Effector CD4-positive, alpha-beta T cell (primary cell): Measurements from ENCODE around the gene TM2D1.
"Not testable (repeated sequence)": the region's sequence is repeated elsewhere in the genome, so short reads cannot be mapped to it uniquely, and the experiment has no call there.

ENCODE experiments used
- DNase-seq: peaks from one replicate; pipeline ENCODE4 v3.0.0-alpha.2; 2020

Gene TM2D1

GRCh38 chr1:61711969-61712368, 13.0 kb downstream of the TM2D1 start:
- no peak for DNase-seq

GRCh38 chr1:61711257-61711656, 13.7 kb downstream of the TM2D1 start:
- DNase-seq, result not testable (repeated sequence)

- no peak for DNase-seq
These were observed 15.0 kb downstream of the TM2D1 start for GRCh38 chr1:61709908-61710289.

GRCh38 chr1:61708953-61709907, 15.7 kb downstream of the TM2D1 start:
- DNase-seq, result no peak

- no peak for DNase-seq
These were observed 24.8 kb downstream of the TM2D1 start for GRCh38 chr1:61699911-61700851.

GRCh38 chr1:61692155-61692800, 32.7 kb downstream of the TM2D1 start:
- DNase-seq, result no peak

- DNase-seq, result no peak
These were observed 37.0 kb downstream of the TM2D1 start for GRCh38 chr1:61687901-61688300.

GRCh38 chr1:61682891-61683290, 42.0 kb downstream of the TM2D1 start:
- DNase-seq, result no peak

- DNase-seq, result no peak
These were observed 44.4 kb downstream of the TM2D1 start for GRCh38 chr1:61680500-61680899.

- DNase-seq, result not testable (repeated sequence)
These were observed 48.1 kb downstream of the TM2D1 start for GRCh38 chr1:61676881-61677280.

GRCh38 chr1:61674221-61674620, 50.7 kb downstream of the TM2D1 start:
- no peak for DNase-seq

- DNase-seq, result no peak
These were observed 52.6 kb downstream of the TM2D1 start for GRCh38 chr1:61672376-61672775.

GRCh38 chr1:61670445-61670844, 54.5 kb downstream of the TM2D1 start:
- no peak for DNase-seq

- DNase-seq, result no peak
These were observed 54.9 kb downstream of the TM2D1 start for GRCh38 chr1:61670016-61670415.

- DNase-seq, result no peak
These were observed 65.9 kb downstream of the TM2D1 start for GRCh38 chr1:61659061-61659460.

- no peak for DNase-seq
These were observed 69.5 kb downstream of the TM2D1 start for GRCh38 chr1:61655453-61655852.

GRCh38 chr1:61654067-61654466, 70.9 kb downstream of the TM2D1 start:
- no peak for DNase-seq

GRCh38 chr1:61648983-61649742, 75.8 kb downstream of the TM2D1 start:
- no peak for DNase-seq

GRCh38 chr1:61647142-61647541, 77.8 kb downstream of the TM2D1 start:
- DNase-seq, result no peak

GRCh38 chr1:61645476-61645875, 79.5 kb downstream of the TM2D1 start:
- DNase-seq, result no peak

GRCh38 chr1:61644303-61644702, 80.6 kb downstream of the TM2D1 start:
- DNase-seq, result no peak
